H1 (cell line): ENCODE results near the gene PNPLA8.

ENCODE experiments used
- CTCF ChIP-seq, 3 experiments: IDR thresholded peaks; 1 replicate in 2 of 3; 2 replicates in 1 of 3; pipeline versions ENCODE4 v1.5.1 to v1.6.1; 2011; ENCODE audit warnings: low read length in 3 of 3, mild to moderate bottlenecking in 3 of 3, inconsistent platforms in 2 of 3, low read depth in 1 of 3, moderate library complexity in 1 of 3; ENCODE audit not compliant: insufficient read depth in 1 of 3; ENCODE audit errors: control extremely low read depth in 1 of 3
- EP300 ChIP-seq, 2 experiments: IDR thresholded peaks; 1 replicate in 1 of 2; 2 replicates in 1 of 2; pipeline ENCODE4 v1.6.1; 2011 to 2012; ENCODE audit warnings: low read depth in 2 of 2, low read length in 2 of 2, mild to moderate bottlenecking in 2 of 2, borderline replicate concordance in 1 of 2, inconsistent platforms in 1 of 2, moderate library complexity in 1 of 2
- EZH2 ChIP-seq: fragments of 200-600 bp; sonication (generic); IDR thresholded peaks from 2 replicates; pipeline ENCODE4 v1.7.1; 2012; ENCODE audit warnings: low read depth, mild to moderate bottlenecking, moderate library complexity, low read length, inconsistent platforms; ENCODE audit not compliant: severe bottlenecking
- HDAC6 ChIP-seq: IDR thresholded peaks from one replicate; pipeline ENCODE4 v1.7.1; 2012; ENCODE audit warnings: low read depth, mild to moderate bottlenecking, inconsistent platforms, low read length, moderate library complexity
- NRF1 ChIP-seq: IDR thresholded peaks from 2 replicates; pipeline ENCODE4 v1.6.1; 2011; ENCODE audit warnings: mild to moderate bottlenecking, low read depth, low read length, improper control_type of control experiment
- POLR2A ChIP-seq, 2 experiments: IDR thresholded peaks; 1 replicate in 1 of 2; 2 replicates in 1 of 2; pipeline ENCODE4 v1.6.1; 2011; ENCODE audit warnings: low read depth in 2 of 2, low read length in 2 of 2, mild to moderate bottlenecking in 2 of 2; ENCODE audit errors: control extremely low read depth in 1 of 2
- POLR2AphosphoS5 ChIP-seq: IDR thresholded peaks from 2 replicates; pipeline ENCODE4 v1.6.1; 2011; ENCODE audit warnings: low read depth, low read length
- RBBP5 ChIP-seq: IDR thresholded peaks from 2 replicates; pipeline ENCODE4 v1.7.1; 2012; ENCODE audit warnings: low read depth, mild to moderate bottlenecking, inconsistent platforms, low read length, moderate library complexity, borderline replicate concordance
- SRF ChIP-seq: IDR thresholded peaks from 2 replicates; pipeline ENCODE4 v1.6.1; 2011; ENCODE audit warnings: mild to moderate bottlenecking, low read depth, low read length, moderate library complexity
- TAF1 ChIP-seq: IDR thresholded peaks from 2 replicates; pipeline ENCODE4 v1.6.1; 2011; ENCODE audit warnings: mild to moderate bottlenecking, low read depth, low read length
- ZNF274 ChIP-seq: IDR thresholded peaks from 2 replicates; pipeline ENCODE4 v1.7.0; 2012; ENCODE audit warnings: low read length, borderline replicate concordance; ENCODE audit errors: extremely low read depth

- TF ChIP-seq CTCF (IDR thresholded peaks at IDR 0.05; ENCODE audit: control extremely low read depth in 1 of 3, insufficient read depth in 1 of 3, low read depth in 1 of 3, low read length in 3 of 3): no peak
- TF ChIP-seq NRF1: no peak
- no peak for TF ChIP-seq SRF
- no peak for TF ChIP-seq RBBP5
- TF ChIP-seq POLR2A (IDR thresholded peaks at IDR 0.05; ENCODE audit: control extremely low read depth in 1 of 2, low read depth in 2 of 2, low read length in 2 of 2): no peak
- TF ChIP-seq HDAC6: no peak
- no peak for TF ChIP-seq POLR2AphosphoS5
- TF ChIP-seq TAF1: no peak
- TF ChIP-seq EP300 (IDR thresholded peaks at IDR 0.05; ENCODE audit: borderline replicate concordance in 1 of 2, low read depth in 2 of 2, low read length in 2 of 2): no peak
- TF ChIP-seq EZH2: no peak
- no peak for TF ChIP-seq ZNF274
These were observed 68.9 kb downstream of the PNPLA8 start for GRCh38 chr7:108456845-108457540.
